ENCODE data around the gene KTN1.

DNA sequence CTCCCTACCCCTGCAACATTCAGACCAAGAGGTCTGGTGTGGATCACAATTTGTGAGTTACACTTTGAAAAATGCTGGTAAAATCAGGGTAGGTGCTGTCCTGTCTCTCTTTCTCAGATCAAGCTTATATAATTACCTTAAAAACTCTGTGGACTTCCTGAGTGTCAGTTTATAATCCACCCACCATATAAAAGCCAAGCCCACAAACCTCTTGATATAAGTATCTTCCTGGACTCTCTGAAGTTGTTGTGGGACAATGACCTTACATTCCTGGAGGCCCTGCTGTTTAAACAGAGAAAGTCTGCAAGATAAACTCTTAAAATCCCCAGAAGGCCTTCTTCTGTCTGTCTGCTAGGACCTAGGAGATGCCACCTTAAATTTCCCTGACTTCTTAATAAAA lies 11.4 kb upstream of the KTN1 start:
- no peak for TF ChIP-seq POLR2A (IDR thresholded peaks at IDR 0.05)
- TF ChIP-seq CTCF (IDR thresholded peaks at IDR 0.05): no peak
